NCI-H748 treated with DMSO at 0.1 percent for 48 hours (cell line): Measurements from ENCODE around the gene EVI5.
"Not testable (repeated sequence)": the region's sequence is repeated elsewhere in the genome, so short reads cannot be mapped to it uniquely, and the experiment has no call there.

Source experiments
- DNase-seq: peaks from one replicate; lab custom pipeline; 2025; lab: John Stamatoyannopoulos, UW

Gene EVI5

GRCh38 chr1:92690212-92690906 lies 94.5 kb downstream of the EVI5 start:
- no peak for DNase-seq

GRCh38 chr1:92679980-92680379 lies 104.9 kb downstream of the EVI5 start:
- DNase-seq, result no peak

- no peak for DNase-seq
These were observed 121.1 kb downstream of the EVI5 start for GRCh38 chr1:92663775-92664174.

GRCh38 chr1:92662048-92662447 lies 122.9 kb downstream of the EVI5 start:
- no peak for DNase-seq

GRCh38 chr1:92657701-92658100 lies 127.2 kb downstream of the EVI5 start:
- DNase-seq, result no peak

GRCh38 chr1:92655197-92655801 lies 129.6 kb downstream of the EVI5 start:
- no peak for DNase-seq

GRCh38 chr1:92653605-92654381 lies 131.1 kb downstream of the EVI5 start:
- no peak for DNase-seq

GRCh38 chr1:92640686-92641085 lies 144.2 kb downstream of the EVI5 start:
- not testable (repeated sequence) for DNase-seq

GRCh38 chr1:92638498-92638897 lies 146.4 kb downstream of the EVI5 start:
- no peak for DNase-seq

- DNase-seq, result not testable (repeated sequence)
These were observed 149.7 kb downstream of the EVI5 start for GRCh38 chr1:92635203-92635602.

- DNase-seq, result no peak
These were observed 161.6 kb downstream of the EVI5 start for GRCh38 chr1:92623187-92623778.

GRCh38 chr1:92619466-92620189 lies 165.3 kb downstream of the EVI5 start:
- DNase-seq, result no peak

GRCh38 chr1:92601044-92601443 lies 183.9 kb downstream of the EVI5 start:
- DNase-seq, result no peak

- no peak for DNase-seq
These were observed 185.7 kb downstream of the EVI5 start for GRCh38 chr1:92599184-92599583.

- DNase-seq, result not testable (repeated sequence)
These were observed 195.5 kb downstream of the EVI5 start for GRCh38 chr1:92589361-92589760.

GRCh38 chr1:92587445-92587844 lies 197.5 kb downstream of the EVI5 start:
- DNase-seq, result no peak

- DNase-seq, result no peak
These were observed 199.1 kb downstream of the EVI5 start for GRCh38 chr1:92585831-92586230.

- DNase-seq, result not testable (repeated sequence)
These were observed 200.1 kb downstream of the EVI5 start for GRCh38 chr1:92584810-92585209.

GRCh38 chr1:92583821-92584760 lies 200.8 kb downstream of the EVI5 start:
- DNase-seq, result no peak

- DNase-seq, result no peak
These were observed 207.5 kb downstream of the EVI5 start for GRCh38 chr1:92577261-92577895.
